Stimulated activated CD4-positive, alpha-beta T cell treated with anti-CD3 and anti-CD28 coated beads, Interleukin-4, amount 100 ng/mL, for 4 hours (primary cell): ENCODE measurements around the gene SF3B1.
"Not testable (repeated sequence)": the region's sequence is repeated elsewhere in the genome, so short reads cannot be mapped to it uniquely, and the experiment has no call there.

ENCODE experiments used
- DNase-seq, 2 experiments: peaks; one replicate each; pipeline ENCODE4 v3.0.0-alpha.2; 2020

The SF3B1 gene

GRCh38 chr2:197379308-197379917, 55.4 kb downstream of the SF3B1 start:
- DNase-seq, result not testable (repeated sequence)

GRCh38 chr2:197378494-197379307, 56.1 kb downstream of the SF3B1 start:
- DNase-seq, result peak; percentile 51 to 53

DNA sequence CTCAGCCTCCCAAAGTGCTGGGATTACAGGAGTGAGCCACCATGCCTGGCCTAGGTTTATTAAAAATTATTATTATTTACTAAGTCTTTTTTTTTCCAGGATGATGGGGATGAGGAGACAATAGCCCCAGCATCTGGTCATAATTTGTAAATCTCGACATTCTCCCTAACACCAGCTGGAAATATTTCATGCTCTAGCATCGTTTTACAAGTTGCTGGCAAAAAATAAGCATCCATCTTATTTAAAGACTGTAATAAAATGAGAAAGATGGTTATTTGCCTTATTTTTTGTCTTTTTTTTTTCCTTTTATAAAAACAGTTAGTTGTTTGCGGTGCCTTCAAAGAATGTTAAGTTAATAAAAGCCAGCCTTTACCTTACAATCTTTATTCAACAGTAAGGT, 56.7 kb downstream of the SF3B1 start:
- no peak for DNase-seq

GRCh38 chr2:197377670-197378069, 57.2 kb downstream of the SF3B1 start:
- DNase-seq, result no peak

DNA sequence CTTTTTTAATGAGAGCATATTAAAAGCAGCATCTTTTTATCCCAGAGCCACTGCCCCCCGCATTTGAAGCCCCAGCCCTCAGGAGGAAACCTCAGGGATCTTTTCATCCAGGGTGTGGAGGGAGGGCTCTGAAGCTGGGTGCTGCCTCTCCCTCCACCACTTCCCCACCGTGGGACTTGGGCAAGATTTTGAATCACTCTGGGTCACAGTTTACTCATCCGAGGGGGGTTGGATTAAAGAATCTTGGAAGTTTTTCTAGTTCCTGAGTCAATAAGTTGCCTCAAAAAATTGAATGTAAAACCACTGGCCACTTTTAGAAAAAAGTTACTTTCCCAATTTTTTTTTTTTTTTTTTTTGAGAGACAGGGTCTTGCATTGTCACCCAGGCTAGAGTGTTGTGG, 62.2 kb downstream of the SF3B1 start:
- no peak for DNase-seq

GRCh38 chr2:197370664-197371063, 64.2 kb downstream of the SF3B1 start:
- DNase-seq, result not testable (repeated sequence)

GRCh38 chr2:197369933-197370320, 64.9 kb downstream of the SF3B1 start:
- DNase-seq, result no peak

DNA sequence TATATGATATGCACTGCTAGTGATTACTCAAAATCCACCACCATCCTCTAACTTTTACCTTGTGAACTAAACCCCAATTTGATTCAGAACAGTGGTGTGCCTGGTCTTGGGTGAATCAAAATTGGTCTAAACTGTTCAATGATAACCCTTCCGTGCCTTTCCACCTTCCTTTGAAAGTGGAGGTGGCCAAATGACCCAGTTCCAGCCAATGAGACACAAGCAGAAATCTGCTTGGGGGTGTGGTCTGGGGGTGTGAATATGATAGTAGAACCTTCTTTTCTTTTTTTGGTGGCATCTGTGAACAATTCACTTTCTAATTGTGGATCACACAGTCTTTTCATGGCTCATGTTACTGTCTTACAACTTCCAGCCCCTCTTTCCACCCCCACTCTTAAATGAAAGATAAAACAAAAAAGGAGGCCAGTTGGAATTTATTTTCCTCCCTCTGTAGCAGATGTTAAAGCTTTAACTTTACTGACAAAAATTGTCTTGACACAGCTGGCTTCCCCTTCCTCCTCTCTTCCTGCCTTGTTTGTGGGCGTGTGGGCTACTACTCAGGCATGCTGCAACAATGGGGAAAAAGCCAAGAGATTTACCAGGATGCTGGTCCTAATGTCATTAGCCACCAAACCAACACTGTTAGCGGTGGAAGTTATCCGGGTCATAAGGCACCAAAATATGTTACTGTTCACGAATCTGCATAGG, 65.4 kb downstream of the SF3B1 start:
- DNase-seq, result no peak

- no peak for DNase-seq
Observed at GRCh38 chr2:197368412-197368811, 66.4 kb downstream of the SF3B1 start.

DNA sequence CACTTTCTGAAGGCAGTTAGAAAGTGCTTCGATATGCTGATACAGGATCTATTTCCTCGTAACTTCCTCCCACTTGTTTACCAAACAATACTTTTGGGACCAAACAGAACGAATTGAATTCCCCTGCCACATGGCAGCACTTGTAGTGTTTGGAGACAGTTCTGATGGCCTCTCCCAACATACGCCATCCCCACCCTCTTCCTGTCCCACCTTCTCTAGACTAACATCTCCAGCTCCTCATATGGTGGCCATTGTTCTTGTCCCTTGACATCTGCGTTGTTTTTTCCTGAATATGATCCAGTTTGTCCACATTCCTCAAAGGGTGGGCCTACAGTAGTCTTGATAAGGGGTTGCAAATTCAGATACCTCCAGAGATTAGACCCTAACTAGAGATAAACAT, 70.8 kb downstream of the SF3B1 start:
- DNase-seq, result no peak

DNA sequence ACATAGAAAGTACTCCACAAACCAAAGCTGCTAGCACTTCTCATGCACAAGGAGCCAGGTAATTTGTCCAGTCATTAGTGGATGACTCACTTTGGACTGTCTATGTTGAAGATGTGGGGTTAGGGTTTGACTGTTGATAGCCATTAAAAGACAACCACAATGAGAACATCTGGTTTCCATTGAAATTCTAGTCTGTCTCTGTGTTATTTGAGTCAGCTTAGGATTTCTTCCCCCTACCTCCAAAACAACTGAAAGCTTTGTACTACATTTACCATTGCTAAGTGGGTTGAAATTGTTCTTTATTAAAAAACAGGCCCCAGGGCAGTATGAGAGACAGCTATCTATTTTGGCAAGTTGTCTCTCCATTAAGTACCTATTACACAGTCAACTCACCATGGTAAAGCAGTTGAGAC, 74.1 kb downstream of the SF3B1 start:
- no peak for DNase-seq

- DNase-seq, result no peak
Observed at GRCh38 chr2:197359859-197360258, 75.0 kb downstream of the SF3B1 start.

DNA sequence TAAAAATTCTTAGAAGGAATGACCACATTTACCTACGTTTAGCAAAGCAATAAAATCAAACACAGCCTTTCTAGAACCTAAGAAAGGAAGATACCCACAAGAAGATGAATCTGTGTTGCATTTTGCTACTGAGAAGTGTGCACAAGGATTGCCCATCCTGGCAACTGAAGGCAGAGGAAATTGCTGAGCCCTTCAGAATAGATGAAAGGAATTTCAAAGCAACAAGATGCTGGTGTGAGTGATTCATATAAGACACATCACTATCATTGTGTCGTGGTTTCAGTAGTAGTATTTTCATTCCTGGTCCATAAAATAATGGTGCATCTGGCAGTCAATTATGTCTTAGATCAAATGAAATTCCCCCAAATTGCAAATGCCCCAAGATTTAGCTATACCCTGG, 75.9 kb downstream of the SF3B1 start:
- DNase-seq, result no peak

GRCh38 chr2:197357986-197358385, 76.8 kb downstream of the SF3B1 start:
- no peak for DNase-seq

DNA sequence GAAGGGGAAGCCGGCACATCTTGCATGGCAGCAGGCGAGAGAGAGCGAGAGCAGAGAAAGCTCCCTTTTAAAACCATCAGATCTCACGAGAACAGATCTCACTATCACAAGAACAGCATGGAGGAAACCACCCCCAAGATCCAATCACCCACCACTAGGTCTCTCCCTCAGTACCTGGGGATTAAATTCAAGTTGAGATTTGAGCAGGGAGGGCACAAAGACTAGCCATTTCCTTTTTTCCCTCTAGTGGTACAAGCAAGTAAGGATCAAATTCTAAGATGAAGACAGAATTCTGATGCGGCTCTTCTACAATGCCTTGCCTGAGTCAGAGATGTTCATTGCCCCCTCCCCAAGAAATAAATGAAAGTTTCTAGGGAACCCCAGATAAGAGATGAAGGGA, 78.7 kb downstream of the SF3B1 start:
- no peak for DNase-seq

DNA sequence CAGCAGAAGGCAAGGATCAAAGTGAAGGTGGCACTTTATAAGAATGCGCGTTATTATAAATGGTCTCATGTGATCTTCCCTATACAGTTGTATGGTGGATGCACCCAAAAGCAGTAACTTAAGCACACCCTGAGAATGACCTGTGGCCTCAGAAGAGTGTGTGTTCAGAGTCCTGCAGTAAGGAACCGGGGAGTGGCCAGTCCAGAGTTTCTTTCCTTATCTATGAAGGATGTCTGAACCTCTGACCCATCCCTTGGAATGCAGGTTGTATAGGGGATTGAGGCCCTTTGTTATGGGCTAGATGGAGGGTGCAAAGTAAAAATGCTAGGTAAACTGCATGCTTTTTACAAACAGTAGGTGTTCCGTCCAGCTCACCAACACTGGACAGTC, 80.7 kb downstream of the SF3B1 start:
- no peak for DNase-seq

DNA sequence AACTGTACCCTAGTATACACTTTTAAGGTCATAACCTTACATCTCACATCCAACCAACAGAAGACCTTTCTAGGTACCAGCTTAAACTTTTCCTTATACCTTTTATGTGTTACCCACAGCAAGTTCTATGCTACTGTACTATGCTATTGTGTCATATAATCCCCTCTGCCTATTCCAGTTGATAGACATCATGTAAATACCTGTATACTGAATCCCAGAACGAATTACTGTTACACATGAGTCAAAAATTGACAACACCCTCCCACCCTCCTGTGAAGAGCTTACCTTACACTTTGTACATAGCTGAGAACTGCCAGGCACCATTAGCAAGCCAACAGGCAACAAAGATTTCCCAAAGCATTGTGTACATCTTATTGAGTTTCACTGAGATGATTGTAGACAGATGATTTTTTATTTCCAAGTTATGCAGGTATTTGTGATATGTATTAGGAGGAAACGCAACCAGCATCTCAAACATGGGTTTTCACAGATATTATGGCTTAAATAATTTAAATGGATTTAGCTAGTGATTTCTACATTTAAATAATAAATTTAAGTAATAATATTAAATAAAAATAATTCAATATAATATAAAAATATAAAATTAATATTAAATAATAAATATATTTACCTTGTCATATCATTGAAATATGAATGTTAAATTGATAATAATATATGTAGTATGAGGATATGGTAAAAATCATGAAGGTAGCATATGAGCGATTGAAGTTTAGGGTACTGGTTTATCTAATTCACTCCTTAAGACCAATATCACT, 81.2 kb downstream of the SF3B1 start:
- no peak for DNase-seq

DNA sequence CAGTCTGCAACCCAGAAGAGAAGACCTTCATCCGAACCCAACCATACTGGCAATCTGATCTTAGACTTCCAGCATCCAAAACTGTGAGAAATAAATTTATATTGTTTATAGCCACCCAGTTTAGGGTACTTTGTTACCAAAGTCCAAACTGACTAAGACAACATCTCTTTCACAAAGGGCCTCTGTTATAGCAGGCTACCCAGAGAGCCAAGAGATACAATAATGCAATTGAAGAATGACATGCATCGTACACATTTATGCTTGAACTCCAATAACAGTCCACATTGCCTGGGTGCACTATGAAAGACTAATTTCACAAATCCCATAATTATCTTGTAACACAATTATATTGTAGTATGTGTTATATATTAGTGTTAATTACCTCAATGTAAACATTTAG, 85.1 kb downstream of the SF3B1 start:
- no peak for DNase-seq

- DNase-seq, result no peak
Observed at GRCh38 chr2:197348721-197349360, 86.0 kb downstream of the SF3B1 start.

DNA sequence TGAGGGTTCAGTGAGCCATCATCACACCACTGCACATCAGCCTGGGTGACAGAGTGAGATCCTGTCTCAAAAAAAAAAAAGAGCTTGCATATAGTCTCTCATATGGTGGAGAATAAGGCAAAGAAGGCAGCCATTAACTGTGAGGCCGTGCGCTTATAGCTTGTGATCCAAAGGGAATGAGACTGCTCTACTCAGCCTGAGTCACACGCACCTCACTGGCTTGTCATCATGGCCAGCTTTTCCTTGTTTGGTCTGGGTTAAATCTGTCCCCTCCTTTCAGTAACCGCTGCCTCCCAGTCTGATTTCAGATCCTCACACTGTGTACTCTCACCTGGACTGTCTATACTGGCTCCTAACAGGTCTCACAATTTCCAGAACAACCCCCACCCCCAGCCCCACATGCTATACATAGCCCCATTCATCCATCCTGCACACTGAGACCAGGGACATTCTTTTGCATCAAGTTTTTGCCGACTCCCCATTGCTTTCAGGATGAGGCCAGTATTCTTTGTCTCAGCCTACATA, 88.9 kb downstream of the SF3B1 start:
- no peak for DNase-seq

- not testable (repeated sequence) for DNase-seq
Observed at GRCh38 chr2:197343968-197344367, 90.9 kb downstream of the SF3B1 start.

DNA sequence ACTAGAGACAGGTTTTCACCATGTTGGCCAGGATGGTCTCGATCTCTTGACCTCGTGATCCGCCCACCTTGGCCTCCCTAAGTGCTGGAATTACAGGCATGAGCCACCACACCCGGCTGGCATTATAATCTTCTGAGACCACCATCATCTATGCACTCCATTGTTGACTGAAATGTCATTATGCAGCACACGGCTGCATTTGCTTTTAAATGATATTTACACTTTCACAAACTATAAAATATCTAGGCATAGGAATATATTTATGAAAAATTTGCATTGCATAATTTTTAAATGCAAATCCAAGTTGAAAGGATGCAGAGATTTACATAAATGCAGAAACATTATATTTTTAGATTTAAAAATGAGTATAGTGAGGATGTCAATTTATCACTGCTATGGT, 94.2 kb downstream of the SF3B1 start:
- no peak for DNase-seq
